ENCODE measurements around the gene VWC2L. TPM values are rescaled to one million over a fixed set of nuclear protein-coding genes. Genes with fewer than 3 reads are reported as not detected.

VWC2L gene
- total RNA-seq, 4 donors from 2014 or later: not detected

DNA sequence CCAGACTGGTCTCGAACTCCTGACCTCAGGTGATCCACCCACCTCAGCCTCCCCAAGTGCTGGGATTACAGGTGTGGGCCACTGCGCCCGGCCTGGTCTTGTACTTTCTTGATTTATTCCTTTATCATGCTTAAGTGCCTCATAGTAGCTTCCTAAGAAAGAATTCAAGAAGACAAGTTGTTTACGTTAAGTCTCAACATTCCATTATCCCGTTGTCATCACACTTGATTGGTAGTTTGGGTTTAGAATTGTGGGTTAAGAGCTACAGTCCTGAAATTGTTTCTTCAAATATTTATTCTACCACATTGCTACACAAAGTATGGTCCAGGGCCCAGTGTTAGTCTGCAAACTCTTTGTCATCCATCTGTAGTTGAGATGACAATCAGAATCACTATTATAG is 194.0 kb downstream of the VWC2L start:
- no peaks in the 10 kb centered on the region for H3K36me3 ChIP-seq
- no peak overlapping the region for H3K4me3 ChIP-seq
- H3K27ac ChIP-seq: no peak overlapping the region
- no peaks in the 10 kb centered on the region for H3K27me3 ChIP-seq
- WGBS, 2 donors: 65 to 69% methylated on average over 5 of the region's 5 CpGs
- no peaks in the 10 kb centered on the region for H3K4me1 ChIP-seq
- H3K9me3 ChIP-seq: no peaks in the 10 kb centered on the region
- DNase-seq: no peak
- no peak for TF ChIP-seq POLR2A (IDR thresholded peaks at IDR 0.05)
- TF ChIP-seq, protein P1, sequence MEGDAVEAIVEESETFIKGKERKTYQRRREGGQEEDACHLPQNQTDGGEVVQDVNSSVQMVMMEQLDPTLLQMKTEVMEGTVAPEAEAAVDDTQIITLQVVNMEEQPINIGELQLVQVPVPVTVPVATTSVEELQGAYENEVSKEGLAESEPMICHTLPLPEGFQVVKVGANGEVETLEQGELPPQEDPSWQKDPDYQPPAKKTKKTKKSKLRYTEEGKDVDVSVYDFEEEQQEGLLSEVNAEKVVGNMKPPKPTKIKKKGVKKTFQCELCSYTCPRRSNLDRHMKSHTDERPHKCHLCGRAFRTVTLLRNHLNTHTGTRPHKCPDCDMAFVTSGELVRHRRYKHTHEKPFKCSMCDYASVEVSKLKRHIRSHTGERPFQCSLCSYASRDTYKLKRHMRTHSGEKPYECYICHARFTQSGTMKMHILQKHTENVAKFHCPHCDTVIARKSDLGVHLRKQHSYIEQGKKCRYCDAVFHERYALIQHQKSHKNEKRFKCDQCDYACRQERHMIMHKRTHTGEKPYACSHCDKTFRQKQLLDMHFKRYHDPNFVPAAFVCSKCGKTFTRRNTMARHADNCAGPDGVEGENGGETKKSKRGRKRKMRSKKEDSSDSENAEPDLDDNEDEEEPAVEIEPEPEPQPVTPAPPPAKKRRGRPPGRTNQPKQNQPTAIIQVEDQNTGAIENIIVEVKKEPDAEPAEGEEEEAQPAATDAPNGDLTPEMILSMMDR (IDR thresholded peaks at IDR 0.05): no peak
- intact Hi-C loops (cut with DNase I): no loop called here

GRCh38 chr2:214607051-214607450 is 196.2 kb downstream of the VWC2L start:
- no peaks in the 10 kb centered on the region for H3K9me3 ChIP-seq
- no peak for DNase-seq
- no peaks in the 10 kb centered on the region for H3K4me1 ChIP-seq
- no peak overlapping the region for H3K27ac ChIP-seq
- WGBS, 2 donors: 85 to 89% methylated on average over 4 of the region's 4 CpGs
- H3K27me3 ChIP-seq: no peaks in the 10 kb centered on the region
- TF ChIP-seq, protein P1 (IDR thresholded peaks at IDR 0.05): no peak
- no peak for TF ChIP-seq POLR2A (IDR thresholded peaks at IDR 0.05)
- intact Hi-C loops (cut with DNase I): no loop called here
- H3K36me3 ChIP-seq: no peaks in the 10 kb centered on the region
- H3K4me3 ChIP-seq: no peak overlapping the region

- Histone ChIP-seq H3K27me3 (no peaks in the 10 kb centered on the region), H3K4me3 (no peak overlapping the region), H3K36me3 (no peaks in the 10 kb centered on the region), H3K4me1 (no peaks in the 10 kb centered on the region), H3K27ac (no peak overlapping the region), H3K9me3 (no peaks in the 10 kb centered on the region)
- intact Hi-C loops (cut with DNase I): no loop called here
- TF ChIP-seq, protein P1 (IDR thresholded peaks at IDR 0.05): no peak
- no peak for TF ChIP-seq POLR2A (IDR thresholded peaks at IDR 0.05)
- no peak for DNase-seq
- WGBS, 2 donors: 61 to 68% methylated on average over 1 of the region's 1 CpG
Measured at GRCh38 chr2:214611015-214611414, 200.2 kb downstream of the VWC2L start.

DNA sequence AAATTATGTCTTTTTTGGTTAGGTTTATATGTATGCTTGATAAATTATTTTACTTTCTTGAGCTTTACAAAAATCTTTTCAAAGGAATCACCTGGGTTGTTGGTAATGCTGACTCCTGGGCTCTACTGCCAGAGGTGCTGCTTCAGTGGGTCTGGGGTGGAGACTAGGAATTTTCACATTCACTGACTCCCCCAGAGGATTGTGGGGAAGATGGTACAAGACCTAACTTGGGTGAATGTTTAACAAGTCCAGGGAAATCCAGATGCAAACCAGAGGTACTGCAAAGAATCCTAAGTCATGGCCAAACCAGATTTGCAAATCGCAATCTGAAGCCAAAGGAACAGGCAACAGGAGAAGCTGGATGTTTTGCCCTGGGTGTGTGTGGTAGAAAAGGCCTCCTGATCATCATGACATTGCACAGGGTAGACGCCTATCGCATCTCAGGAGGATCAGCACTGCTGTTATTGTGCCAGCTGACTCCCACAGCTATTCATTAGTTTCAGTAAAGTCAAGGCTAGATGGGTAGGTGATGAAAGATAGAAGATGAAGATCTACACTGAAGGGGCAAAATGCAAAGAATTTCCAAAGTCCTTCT is 213.4 kb downstream of the VWC2L start:
- TF ChIP-seq POLR2A (IDR thresholded peaks at IDR 0.05): no peak
- TF ChIP-seq, protein P1 (IDR thresholded peaks at IDR 0.05): no peak
- no peak for DNase-seq
- Histone ChIP-seq H3K27me3 (no peaks in the 10 kb centered on the region), H3K4me3 (no peak overlapping the region), H3K27ac (no peak overlapping the region), H3K9me3 (no peaks in the 10 kb centered on the region), H3K4me1 (peaks cover 0 to 1% (median 0%) of the 10 kb centered on the region in 3 donors), H3K36me3 (no peaks in the 10 kb centered on the region)
- 65 to 78% methylated on average over 3 of the region's 3 CpGs for WGBS, 2 donors
- intact Hi-C loops (cut with DNase I): no loop called here

GRCh38 chr2:214628091-214628490 is 217.2 kb downstream of the VWC2L start:
- Histone ChIP-seq H3K36me3 (no peaks in the 10 kb centered on the region), H3K4me1 (peaks cover 0 to 25% (median 0%) of the 10 kb centered on the region in 3 donors), H3K27ac (no peak overlapping the region), H3K27me3 (no peaks in the 10 kb centered on the region), H3K4me3 (no peak overlapping the region), H3K9me3 (no peaks in the 10 kb centered on the region)
- no peak for DNase-seq
- WGBS, 2 donors: 65 to 72% methylated on average over 2 of the region's 2 CpGs
- intact Hi-C loops (cut with DNase I): no loop called here
- TF ChIP-seq, protein P1 (IDR thresholded peaks at IDR 0.05): no peak
- TF ChIP-seq POLR2A (IDR thresholded peaks at IDR 0.05): no peak

All from esophagus squamous epithelium (tissue), 5 donors.